Measurements from ENCODE around the gene USP50. TPM values are rescaled to one million over a fixed set of nuclear protein-coding genes. Genes with fewer than 3 reads are reported as not detected.

USP50 gene
- polyA plus RNA-seq, 3 donors, result not detected

DNA sequence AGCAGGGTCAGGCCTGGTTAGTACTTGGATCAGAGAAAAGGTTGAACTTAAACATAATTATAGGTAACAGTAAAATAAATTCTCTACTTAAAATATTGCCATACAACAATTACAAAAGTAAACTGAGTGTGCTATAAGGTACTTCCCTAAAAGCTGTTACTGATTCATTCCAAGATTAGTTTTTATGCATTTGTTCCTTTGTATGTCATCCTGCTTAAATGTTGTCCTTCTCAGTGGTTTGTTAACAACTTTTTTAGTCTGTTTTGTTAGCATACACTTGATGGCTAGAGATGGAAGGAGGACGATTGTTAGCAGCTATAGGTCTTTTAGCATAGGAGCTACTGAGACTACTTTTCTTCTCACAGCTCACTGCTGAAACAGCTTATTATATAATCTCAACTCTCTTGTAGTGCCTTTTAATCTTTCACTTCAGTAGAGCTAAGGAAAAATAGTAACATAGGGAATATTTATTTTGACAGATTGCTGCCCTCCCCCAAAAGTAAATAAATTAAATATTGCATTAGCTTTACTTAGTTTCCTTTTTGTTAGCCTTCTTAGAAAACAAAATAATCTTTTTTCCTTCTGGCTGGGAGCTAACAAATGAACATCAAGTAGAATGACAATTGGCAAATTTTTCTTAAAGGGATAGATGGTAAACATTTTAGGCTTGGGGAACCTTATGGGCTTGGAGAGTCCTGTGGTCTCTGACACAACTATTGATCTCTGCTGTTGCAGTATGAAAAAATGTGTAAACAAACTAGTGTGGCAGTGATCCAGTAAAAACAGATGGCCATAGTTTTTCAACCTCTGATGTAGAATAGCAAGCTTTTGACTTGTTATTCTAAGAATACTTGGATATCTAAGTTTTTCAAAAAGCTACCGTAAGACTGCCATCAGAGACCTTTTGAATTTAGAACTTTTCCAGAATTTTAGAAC is 82.8 kb downstream of the USP50 start:
- peaks cover 85 to 97% of the 10 kb centered on the region in 2 donors for H3K36me3 ChIP-seq (replicated peaks in 1 of 2; ENCODE audit: control insufficient read depth in 1 of 2, insufficient read depth in 2 of 2, low read length in 2 of 2)
- Mint-ChIP-seq H3K9me3 (no peaks in the 10 kb centered on the region), H3K4me1 (no peaks in the 10 kb centered on the region), H3K27me3 (ENCODE audit: low read depth in 3 of 3) (no peaks in the 10 kb centered on the region), H3K27ac (no peak overlapping the region), H3K4me3 (no peak overlapping the region), H3K36me3 (peaks cover 70 to 92% of the 10 kb centered on the region in 2 donors)
- H4K20me1 ChIP-seq (ENCODE audit: insufficient read depth, low read length), result peaks cover 30% of the 10 kb centered on the region
- no peaks in the 10 kb centered on the region for H3K27me3 ChIP-seq (ENCODE audit: control insufficient read depth in 2 of 2, insufficient read depth in 2 of 2, low read length in 2 of 2)
- no peaks in the 10 kb centered on the region for H3K79me2 ChIP-seq (ENCODE audit: insufficient read depth, low read length)
- TF ChIP-seq, protein P1, sequence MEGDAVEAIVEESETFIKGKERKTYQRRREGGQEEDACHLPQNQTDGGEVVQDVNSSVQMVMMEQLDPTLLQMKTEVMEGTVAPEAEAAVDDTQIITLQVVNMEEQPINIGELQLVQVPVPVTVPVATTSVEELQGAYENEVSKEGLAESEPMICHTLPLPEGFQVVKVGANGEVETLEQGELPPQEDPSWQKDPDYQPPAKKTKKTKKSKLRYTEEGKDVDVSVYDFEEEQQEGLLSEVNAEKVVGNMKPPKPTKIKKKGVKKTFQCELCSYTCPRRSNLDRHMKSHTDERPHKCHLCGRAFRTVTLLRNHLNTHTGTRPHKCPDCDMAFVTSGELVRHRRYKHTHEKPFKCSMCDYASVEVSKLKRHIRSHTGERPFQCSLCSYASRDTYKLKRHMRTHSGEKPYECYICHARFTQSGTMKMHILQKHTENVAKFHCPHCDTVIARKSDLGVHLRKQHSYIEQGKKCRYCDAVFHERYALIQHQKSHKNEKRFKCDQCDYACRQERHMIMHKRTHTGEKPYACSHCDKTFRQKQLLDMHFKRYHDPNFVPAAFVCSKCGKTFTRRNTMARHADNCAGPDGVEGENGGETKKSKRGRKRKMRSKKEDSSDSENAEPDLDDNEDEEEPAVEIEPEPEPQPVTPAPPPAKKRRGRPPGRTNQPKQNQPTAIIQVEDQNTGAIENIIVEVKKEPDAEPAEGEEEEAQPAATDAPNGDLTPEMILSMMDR (IDR thresholded peaks at IDR 0.05), result no peak
- H3K9me3 ChIP-seq (replicated peaks in 1 of 2; ENCODE audit: control insufficient read depth in 1 of 2, insufficient read depth in 1 of 2, low read length in 2 of 2), result no peaks in the 10 kb centered on the region
- no peak overlapping the region for H2AFZ ChIP-seq (ENCODE audit: insufficient read depth, low read depth, low read length, poor library complexity, severe bottlenecking)
- no peaks in the 10 kb centered on the region for H3K4me1 ChIP-seq (ENCODE audit: control insufficient read depth in 1 of 2, insufficient read depth in 2 of 2, low read length in 2 of 2)
- H3K27ac ChIP-seq (ENCODE audit: low read depth in 1 of 2, low read length in 2 of 2), result peak overlapping the region in 1 of 2 donors; percentile 28
- no peak overlapping the region for H3K4me2 ChIP-seq (replicated peaks; ENCODE audit: extremely low read depth, low read length, poor library complexity, severe bottlenecking)
- no peak overlapping the region for H3K9ac ChIP-seq (ENCODE audit: insufficient read depth, low read length, poor library complexity, severe bottlenecking)
- intact Hi-C loops (cut with micrococcal nuclease), result no loop called here
- no peak overlapping the region for H3K4me3 ChIP-seq (replicated peaks in 1 of 3; ENCODE audit: low read depth in 2 of 3, low read length in 3 of 3)
- WGBS (ENCODE audit: insufficient coverage), result no CpG with 5 or more reads among the region's 2 CpGs
- no peak for DNase-seq

DNA sequence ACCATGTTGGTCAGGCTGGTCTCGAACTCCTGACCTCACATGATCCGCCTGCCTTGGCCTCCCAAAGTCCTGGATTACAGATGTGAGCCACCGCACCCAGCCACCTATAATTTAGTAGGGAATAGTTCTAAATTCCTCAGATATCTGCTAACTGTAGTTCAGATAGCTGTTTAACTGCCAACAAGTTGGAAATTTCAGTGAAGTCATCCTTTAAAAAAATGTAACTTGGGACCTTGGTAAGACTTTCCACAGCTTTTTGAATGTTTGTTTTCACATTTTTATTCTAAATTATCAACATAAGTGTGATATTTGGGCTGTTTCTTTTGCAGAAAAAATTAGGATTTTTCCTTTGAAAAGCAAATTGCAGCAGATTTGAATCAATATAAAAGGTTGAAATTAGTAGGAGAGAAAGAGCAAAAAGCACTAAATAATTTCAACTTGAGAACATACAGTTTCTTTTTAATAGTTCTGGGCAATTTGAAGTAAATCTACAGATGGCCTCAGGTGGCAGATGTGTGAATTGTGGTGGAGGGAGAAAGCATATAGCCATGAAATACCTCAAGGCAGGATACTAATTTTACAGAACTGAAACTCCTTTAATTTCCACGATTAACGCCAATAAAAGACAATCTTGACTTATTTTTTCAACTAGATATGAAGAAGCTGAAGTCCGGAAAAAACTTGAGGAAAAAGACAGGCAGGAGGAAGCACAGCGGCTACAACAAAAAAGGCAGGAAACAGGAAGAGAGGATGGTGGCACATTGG is 87.9 kb downstream of the USP50 start:
- Histone ChIP-seq H3K27me3 (ENCODE audit: control insufficient read depth in 2 of 2, insufficient read depth in 2 of 2, low read length in 2 of 2) (no peaks in the 10 kb centered on the region), H3K79me2 (ENCODE audit: insufficient read depth, low read length) (peaks cover 33% of the 10 kb centered on the region), H3K27ac (ENCODE audit: low read depth in 1 of 2, low read length in 2 of 2) (peak overlapping the region in 1 of 2 donors; percentile 23), H3K4me2 (replicated peaks; ENCODE audit: extremely low read depth, low read length, poor library complexity, severe bottlenecking) (no peak overlapping the region), H3K4me3 (replicated peaks in 1 of 3; ENCODE audit: low read depth in 2 of 3, low read length in 3 of 3) (no peak overlapping the region), H3K9me3 (replicated peaks in 1 of 2; ENCODE audit: control insufficient read depth in 1 of 2, insufficient read depth in 1 of 2, low read length in 2 of 2) (no peaks in the 10 kb centered on the region), H3K9ac (ENCODE audit: insufficient read depth, low read length, poor library complexity, severe bottlenecking) (no peak overlapping the region), H3K4me1 (ENCODE audit: control insufficient read depth in 1 of 2, insufficient read depth in 2 of 2, low read length in 2 of 2) (no peaks in the 10 kb centered on the region), H2AFZ (ENCODE audit: insufficient read depth, low read depth, low read length, poor library complexity, severe bottlenecking) (no peak overlapping the region), H3K36me3 (replicated peaks in 1 of 2; ENCODE audit: control insufficient read depth in 1 of 2, insufficient read depth in 2 of 2, low read length in 2 of 2) (peaks cover 69 to 98% of the 10 kb centered on the region in 2 donors), H4K20me1 (ENCODE audit: insufficient read depth, low read length) (peaks cover 52% of the 10 kb centered on the region)
- no peak for DNase-seq
- peak overlapping the region in 3 of 7 donors; percentile 29 to 53 (median 51) for H3K27ac Mint-ChIP-seq
- H3K9me3 Mint-ChIP-seq, result no peaks in the 10 kb centered on the region
- intact Hi-C loops (cut with micrococcal nuclease), result no loop called here
- TF ChIP-seq, protein P1 (IDR thresholded peaks at IDR 0.05), result no peak
- H3K4me1 Mint-ChIP-seq, result peaks cover under 1% of the 10 kb centered on the region
- WGBS (ENCODE audit: insufficient coverage), result no CpG with 5 or more reads among the region's 7 CpGs
- H3K4me3 Mint-ChIP-seq, result no peak overlapping the region
- H3K27me3 Mint-ChIP-seq (ENCODE audit: low read depth in 3 of 3), result no peaks in the 10 kb centered on the region
- H3K36me3 Mint-ChIP-seq, result peaks cover 65 to 96% of the 10 kb centered on the region in 2 donors

Measured in CD14-positive monocyte (primary cell).